Skin of body (tissue), 2 donors: ENCODE measurements around the gene HPCAL1. TPM values are rescaled to one million over a fixed set of nuclear protein-coding genes. Genes with fewer than 3 reads are reported as not detected.

Experiments used
- DNase-seq: peaks from one replicate; lab custom pipeline; 2025; lab: John Stamatoyannopoulos, UW
- total RNA-seq: library from RNA; depleted of rRNA; stranded (reverse); fragments of >200 nt; gene quantifications from one replicate; pipeline ENCODE4 v1.2.3, GENCODE V29; 2014

HPCAL1 gene
- total RNA-seq, 1 donor from 2014 or later, result 7.9 TPM

DNA sequence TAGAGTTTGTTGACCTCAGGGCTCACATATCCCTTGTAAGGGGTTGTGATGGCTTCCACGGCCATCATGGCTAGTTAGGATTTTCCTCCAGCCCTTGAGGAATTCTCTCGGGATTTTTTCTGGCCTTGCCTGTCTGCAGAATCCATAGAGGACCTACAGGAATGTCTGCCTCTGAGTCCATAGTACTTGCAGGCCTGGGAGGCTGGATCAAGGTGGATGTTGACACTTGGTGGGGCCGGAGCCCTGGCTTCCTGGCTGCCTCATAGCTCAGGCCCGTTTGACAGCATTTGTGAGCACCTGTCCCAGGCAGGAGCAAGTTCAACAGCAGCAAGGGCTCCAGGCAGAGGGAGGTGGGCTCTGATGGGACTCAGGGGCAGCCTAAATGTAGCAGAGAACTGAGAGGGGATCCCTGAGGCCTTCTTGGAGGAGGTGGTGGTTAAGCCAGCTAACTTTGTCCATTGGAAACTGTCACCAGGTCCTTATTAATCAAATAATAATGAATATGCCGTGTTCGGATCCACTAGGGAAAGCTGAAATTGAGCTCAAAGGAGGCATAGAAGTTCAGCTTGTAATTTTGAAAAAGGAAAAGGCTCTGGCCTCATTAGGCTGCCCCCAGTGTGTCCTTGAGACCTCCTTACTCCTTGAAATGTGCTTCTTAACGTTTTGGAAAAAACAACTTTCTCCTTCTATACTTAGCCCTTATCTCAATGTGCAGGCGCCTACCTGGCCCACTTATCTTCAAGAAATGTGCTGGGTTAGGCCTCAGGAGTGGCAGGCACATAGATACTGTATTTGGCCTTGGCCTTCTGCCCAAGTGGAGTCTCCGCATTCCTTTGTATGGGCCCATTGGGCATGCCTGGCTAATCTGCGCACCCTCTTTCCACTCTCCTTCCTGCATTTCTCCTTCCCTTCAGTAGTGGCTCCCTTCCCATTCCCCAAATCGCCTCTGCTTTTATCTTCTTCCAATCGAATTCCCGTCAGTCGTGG is 66.9 kb downstream of the HPCAL1 start:
- no peak for DNase-seq

DNA sequence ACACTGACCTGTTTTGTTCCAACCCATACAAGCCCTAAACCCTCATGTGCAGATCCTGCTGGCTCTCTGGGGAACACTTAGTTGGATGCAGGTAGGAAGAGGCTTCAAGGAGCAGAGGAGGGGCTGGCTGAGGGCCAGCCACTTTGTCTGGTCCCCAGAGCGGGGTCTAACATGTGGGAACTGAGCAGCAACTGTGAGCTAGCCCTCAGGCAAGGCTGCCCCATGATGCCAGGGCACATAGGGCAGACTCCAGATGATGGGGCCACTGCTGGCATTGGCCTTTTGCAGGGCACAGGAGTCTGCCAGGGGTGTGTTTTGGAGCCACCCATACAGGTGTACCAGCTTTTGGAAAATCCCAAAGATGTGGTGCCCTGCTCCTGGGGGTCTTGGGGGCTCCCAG is 67.7 kb downstream of the HPCAL1 start:
- no peak for DNase-seq

- no peak for DNase-seq
Measured at GRCh38 chr2:10370895-10371294, 68.2 kb downstream of the HPCAL1 start.

DNA sequence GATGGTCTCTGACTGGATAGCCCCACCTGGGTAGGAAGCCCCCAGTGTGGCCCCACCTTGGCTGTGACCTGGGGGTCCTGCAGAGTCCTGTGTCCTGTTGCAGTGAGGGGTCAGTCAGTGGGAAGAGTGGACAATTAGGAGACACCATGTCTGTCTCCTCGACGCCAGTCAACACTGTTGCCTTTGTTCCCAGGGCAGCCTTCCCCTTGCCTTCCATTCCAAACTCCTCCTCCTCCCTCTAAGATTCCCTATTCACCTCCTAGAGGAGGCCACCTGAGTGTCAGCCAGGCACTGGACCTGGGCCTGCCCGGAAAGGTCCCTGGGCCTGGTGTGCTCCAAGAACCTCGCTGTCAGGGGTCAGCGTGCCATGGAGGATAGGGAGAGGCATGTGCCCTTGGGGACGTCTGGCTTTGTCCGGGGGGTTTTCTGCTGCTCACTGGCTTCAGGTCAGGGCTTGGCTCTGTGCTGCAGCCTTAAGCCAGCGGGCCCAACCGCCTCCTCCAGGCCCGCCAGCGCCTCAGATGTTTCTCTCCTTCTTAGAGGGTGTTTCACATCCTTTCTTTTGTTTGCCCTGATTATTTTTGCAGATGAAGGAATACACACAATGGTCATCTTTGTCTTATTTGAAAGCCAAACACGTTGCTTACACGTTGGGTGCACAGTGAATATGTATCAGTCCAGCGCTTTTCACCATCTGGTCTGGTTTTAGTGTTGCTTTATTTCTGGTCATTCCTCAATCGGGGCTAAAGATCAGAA is 68.9 kb downstream of the HPCAL1 start:
- DNase-seq, result no peak

DNA sequence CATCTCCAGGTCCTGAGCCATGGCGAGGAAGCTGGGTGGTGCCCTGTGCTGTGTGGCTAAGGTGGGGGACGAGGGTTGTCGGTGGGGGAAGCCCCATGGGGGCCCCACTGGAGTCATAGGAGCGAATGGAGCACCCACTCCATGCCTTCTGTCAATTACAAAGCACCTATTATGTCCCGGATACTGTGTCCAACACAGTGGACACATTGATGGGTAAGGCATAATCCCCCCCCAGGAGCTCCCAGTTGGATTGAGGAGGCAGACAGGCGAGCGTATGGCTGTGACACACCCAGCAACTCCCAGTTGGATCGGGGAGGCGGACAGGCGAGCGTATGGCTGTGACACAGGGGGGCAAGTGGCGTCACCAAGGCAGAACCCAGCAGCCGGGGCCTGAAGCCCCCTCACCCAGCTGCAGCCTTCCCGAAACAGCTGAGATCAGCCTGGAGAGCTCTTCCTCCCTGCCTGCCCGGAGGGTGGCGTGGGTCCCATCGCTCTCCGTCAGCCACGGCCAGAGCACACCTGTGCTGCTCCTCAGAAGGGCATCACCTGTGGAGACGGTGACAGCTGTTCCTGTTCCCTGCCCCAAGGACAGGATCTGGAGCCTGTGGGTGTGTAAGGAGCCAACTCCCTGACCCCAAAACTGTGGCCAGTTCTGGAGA is 69.6 kb downstream of the HPCAL1 start:
- no peak for DNase-seq

GRCh38 chr2:10372862-10373240 is 70.1 kb downstream of the HPCAL1 start:
- DNase-seq, result no peak

GRCh38 chr2:10373931-10374330 is 71.2 kb downstream of the HPCAL1 start:
- DNase-seq, result no peak

DNA sequence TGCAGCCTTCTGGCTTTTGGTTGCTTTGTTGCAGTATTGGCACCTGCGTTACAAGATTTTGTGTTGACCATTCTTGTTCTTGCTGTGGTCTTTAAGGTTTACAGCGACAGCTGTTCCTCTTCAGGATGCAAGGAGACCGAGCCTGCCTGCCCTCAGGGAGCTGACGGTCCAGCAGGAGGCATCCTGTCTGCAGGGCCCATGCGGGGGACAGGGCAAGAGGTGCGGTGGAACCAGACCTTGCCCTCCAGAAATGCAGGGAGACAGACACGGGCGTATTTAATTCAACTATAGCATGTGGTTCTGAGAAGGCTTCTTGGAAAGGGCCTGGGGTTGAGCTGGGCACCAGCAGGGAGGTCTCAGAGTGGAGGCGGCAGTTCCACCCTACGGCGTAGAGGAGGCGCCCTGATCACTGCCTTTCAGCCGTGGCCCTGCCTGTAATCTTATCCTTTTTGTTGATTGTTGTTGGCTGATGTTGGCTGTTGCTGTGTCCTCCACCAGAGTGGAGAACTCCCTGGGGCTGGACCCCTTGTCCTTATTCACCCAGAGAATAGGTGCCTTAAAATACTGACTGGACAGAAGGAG is 71.7 kb downstream of the HPCAL1 start:
- DNase-seq, result no peak

GRCh38 chr2:10375570-10376281 is 73.0 kb downstream of the HPCAL1 start:
- no peak for DNase-seq

GRCh38 chr2:10377052-10377746 is 74.5 kb downstream of the HPCAL1 start:
- no peak for DNase-seq

DNA sequence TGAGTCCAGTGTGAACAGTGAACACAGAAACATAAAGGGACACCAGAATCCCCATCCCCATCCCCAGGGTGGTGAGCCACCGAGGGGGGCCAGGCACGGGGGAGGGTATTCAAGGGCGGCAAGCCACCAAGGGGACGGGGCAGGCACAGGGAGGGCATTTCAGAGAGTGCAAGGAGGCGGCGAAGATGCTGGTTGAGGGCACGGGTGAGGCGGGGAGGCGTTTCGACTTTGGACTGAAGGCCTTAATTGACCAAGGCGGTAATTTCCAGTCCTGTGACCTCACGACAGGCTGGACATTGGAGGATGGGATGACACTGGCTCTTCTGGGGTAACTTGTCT is 75.0 kb downstream of the HPCAL1 start:
- no peak for DNase-seq

GRCh38 chr2:10378189-10378588 is 75.5 kb downstream of the HPCAL1 start:
- no peak for DNase-seq

DNA sequence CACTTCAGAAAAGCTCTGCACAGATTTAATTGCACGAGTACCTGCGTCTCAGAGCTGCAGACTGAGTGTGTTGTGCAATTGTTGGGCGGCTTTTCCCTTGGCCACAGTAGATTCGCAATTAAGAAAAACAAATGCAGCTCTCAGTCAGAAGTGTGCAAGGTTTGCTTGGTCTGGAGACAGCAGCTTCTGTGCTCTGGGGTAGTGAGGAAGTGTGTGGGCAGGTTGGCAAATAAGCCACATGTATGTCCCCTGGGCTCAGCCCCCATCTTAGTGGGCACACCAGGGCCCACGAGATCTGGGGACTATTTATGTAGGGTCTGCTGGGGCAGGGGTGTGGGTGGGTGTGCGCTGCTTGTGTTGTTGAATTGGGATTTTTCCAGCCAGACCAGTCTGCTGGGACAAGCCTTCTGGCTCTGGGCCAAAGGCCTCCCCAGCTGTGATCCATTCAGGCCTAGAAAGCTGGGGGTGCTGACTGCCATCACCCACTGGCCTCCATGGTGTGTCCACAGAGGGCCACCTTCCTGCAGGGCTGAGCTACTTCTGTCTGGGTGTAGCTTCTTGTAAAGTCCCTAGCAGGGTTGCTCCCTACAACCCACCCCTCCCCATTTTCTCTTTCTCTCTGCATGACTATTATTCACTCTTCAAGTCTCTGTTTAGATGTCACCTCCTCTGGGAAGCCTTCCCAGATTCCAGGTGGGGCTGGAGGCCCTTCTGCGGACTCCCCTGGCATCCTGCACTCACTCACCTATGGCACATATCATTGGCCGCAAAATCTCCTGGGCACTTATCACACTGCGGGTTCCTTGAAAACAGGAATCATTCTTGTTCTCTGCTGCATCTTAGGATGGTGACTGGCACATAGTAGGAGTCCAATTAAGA is 77.6 kb downstream of the HPCAL1 start:
- no peak for DNase-seq

DNA sequence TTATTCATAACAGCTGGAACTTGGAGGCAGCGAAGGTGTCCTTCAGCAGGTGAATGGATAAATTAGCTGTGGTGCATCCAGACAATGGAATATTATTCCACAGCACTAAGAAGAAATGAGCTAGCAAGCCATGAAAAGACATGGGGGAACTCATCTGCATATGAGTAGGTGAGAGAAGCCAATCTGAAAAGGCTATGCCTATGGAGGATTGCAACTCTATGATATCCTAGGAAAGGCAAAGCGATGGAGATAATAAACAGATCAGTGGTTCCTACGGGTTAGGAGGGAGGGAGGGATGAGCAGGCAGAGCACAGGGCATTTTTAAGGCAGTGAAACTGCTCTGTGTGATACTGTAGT is 79.3 kb downstream of the HPCAL1 start:
- DNase-seq, result no peak

GRCh38 chr2:10382354-10383061 is 79.8 kb downstream of the HPCAL1 start:
- DNase-seq, result no peak

- DNase-seq, result no peak
Measured at GRCh38 chr2:10383960-10384734, 81.4 kb downstream of the HPCAL1 start.

- DNase-seq, result no peak
Measured at GRCh38 chr2:10385501-10385900, 82.8 kb downstream of the HPCAL1 start.
